H1 (cell line): Measurements from ENCODE around the gene CGB3. TPM values are rescaled to one million over a fixed set of nuclear protein-coding genes. Genes with fewer than 3 reads are reported as not detected.

ENCODE experiments used
- ASH2L ChIP-seq: fragments of 200-600, 300-600 bp; sonication (generic); IDR thresholded peaks from one replicate; pipeline ENCODE4 v1.7.1; 2017; ENCODE audit warnings: low read length
- RAD21 ChIP-seq, 2 experiments: IDR thresholded peaks in 1 of 2; conservative IDR thresholded peaks in 1 of 2; 2 replicates each; pipeline ENCODE4 v1.6.1; 2011; ENCODE audit warnings: low read depth in 2 of 2, low read length in 2 of 2, improper control_type of control experiment in 1 of 2, inconsistent platforms in 1 of 2, mild to moderate bottlenecking in 1 of 2, moderate library complexity in 1 of 2
- polyA plus RNA-seq, 7 experiments: library from polyadenylated mRNA; depleted of rRNA in 3 of 7; stranded (reverse) in 5 of 7; unstranded in 2 of 7; fragments of >200 nt in 5 of 7; fragments of 200-250 nt in 2 of 7; gene quantifications; 1 replicate in 5 of 7; 2 replicates in 1 of 7; 4 replicates in 1 of 7; pipeline versions ENCODE4 v1.2.1 to v1.2.3, GENCODE V29; 2011 to 2013; ENCODE audit warnings: missing spikeins in 2 of 7, mixed read lengths in 2 of 7
- total RNA-seq: library from RNA; stranded (reverse); fragmentation: NEBNext Ultra II Directional; extraction: Animal tissue kit (Norgen Biotek cat#: 25700); gene quantifications from 2 replicates; pipeline ENCODE4 v1.2.1, GENCODE V29; 2021
- TF ChIP-seq, protein P1 (sequence below), 3 experiments: IDR thresholded peaks; 1 replicate in 2 of 3; 2 replicates in 1 of 3; pipeline versions ENCODE4 v1.5.1 to v1.6.1; 2011; ENCODE audit warnings: low read length in 3 of 3, mild to moderate bottlenecking in 3 of 3, inconsistent platforms in 2 of 3, low read depth in 1 of 3, moderate library complexity in 1 of 3; ENCODE audit not compliant: insufficient read depth in 1 of 3; ENCODE audit errors: control extremely low read depth in 1 of 3

Gene CGB3
- total and polyA plus RNA-seq, 2 of the 8 experiments (the other 6 are each of a cell fraction or from before 2014, with no cell fraction given) = not detected

DNA sequence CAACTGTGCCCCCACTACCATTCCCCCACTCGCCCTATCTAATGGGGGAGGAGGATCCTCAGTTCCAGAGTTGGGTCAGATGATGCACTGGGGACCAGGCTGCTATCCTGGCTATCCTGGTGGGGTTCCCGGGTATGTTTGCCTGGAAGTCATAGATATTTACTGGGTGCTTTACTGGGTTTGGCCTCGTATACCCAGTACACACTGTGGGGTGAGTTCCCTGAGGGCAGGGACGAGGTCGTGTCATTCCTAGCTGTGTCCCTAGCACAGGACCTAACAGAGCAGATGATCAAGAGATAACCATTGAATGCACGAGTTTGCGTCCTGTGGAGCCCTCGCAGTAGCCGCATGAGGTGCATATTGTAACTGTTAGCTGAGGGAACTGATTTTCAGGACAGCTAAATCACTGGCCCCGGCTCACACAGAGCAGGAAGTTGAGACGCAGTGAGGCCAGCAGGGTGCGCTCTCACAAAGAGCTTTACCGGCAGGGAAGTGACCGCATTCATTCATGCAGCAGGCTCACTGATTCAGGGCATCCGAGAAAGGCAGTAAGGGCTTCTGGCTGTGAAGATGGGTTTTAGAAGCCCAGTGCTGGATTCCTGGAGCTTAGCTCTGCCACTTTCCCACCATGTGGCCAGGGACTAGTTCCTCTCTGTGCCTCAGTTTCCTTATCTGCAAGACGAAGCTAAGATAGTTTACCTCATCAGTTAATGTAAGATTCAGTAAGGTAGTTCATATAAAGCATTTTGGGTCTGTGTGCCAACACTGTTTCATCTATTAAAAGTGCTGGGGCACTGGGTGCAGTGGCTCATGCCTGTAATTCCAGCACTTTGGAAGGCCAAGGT, 24.4 kb downstream of the CGB3 start (continued):
- TF ChIP-seq, protein P1, sequence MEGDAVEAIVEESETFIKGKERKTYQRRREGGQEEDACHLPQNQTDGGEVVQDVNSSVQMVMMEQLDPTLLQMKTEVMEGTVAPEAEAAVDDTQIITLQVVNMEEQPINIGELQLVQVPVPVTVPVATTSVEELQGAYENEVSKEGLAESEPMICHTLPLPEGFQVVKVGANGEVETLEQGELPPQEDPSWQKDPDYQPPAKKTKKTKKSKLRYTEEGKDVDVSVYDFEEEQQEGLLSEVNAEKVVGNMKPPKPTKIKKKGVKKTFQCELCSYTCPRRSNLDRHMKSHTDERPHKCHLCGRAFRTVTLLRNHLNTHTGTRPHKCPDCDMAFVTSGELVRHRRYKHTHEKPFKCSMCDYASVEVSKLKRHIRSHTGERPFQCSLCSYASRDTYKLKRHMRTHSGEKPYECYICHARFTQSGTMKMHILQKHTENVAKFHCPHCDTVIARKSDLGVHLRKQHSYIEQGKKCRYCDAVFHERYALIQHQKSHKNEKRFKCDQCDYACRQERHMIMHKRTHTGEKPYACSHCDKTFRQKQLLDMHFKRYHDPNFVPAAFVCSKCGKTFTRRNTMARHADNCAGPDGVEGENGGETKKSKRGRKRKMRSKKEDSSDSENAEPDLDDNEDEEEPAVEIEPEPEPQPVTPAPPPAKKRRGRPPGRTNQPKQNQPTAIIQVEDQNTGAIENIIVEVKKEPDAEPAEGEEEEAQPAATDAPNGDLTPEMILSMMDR (IDR thresholded peaks at IDR 0.05; ENCODE audit: control extremely low read depth in 1 of 3, insufficient read depth in 1 of 3, low read depth in 1 of 3, low read length in 3 of 3) = peak; percentile 81 to 98 (median 97)
- TF ChIP-seq RAD21 (IDR thresholded peaks at IDR 0.05 in 1 of 2, conservative IDR thresholded peaks at IDR 0.05 in 1 of 2; ENCODE audit: low read depth in 2 of 2, low read length in 2 of 2) = peak; percentile 69 to 72
- TF ChIP-seq ASH2L = no peak
